Myocyte (in vitro differentiated cells): ENCODE measurements around the gene ENTREP1. TPM values are rescaled to one million over a fixed set of nuclear protein-coding genes. Genes with fewer than 3 reads are reported as not detected.

Source experiments
- DNase-seq: peaks from one replicate; pipeline ENCODE4 v3.0.0-alpha.2; 2012; ENCODE audit warnings: low read depth
- total RNA-seq: library from RNA; depleted of rRNA; stranded (reverse); fragments of >200 nt; gene quantifications from 2 replicates; pipeline ENCODE4 v1.2.3, GENCODE V29; 2014

ENTREP1 gene
- total RNA-seq, 1 donor from 2014 or later = 3.7 TPM

DNA sequence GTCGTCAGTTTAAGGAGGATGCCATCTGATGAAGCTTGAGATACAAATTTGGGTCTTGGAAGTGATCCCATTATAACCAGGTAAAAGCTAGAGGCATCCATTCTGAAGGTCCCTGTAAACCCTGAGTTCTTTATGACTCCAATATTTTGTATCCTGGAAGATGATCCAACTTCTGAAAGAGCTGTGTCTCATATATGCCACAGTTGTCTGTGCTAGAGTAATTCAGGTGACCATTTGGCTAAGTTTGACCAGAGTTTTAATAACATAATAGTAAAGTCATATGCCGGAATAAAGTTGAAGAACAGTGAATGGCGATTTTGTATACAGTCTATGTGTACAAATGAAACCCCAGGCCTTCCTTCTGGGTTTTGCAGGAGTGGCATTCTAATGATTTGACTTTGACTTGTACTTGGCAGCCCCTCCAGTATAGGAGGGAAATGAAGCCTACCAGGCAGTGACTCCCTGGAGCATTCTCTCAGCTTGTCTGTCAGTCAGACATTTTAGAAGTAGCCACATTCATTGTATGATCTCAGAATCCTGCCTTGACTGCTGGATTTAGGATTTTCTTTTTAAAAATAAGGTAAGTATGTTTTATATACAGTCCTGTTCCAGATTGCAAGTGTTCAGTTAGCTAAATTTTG is 39.6 kb downstream of the ENTREP1 start:
- no peak for DNase-seq

DNA sequence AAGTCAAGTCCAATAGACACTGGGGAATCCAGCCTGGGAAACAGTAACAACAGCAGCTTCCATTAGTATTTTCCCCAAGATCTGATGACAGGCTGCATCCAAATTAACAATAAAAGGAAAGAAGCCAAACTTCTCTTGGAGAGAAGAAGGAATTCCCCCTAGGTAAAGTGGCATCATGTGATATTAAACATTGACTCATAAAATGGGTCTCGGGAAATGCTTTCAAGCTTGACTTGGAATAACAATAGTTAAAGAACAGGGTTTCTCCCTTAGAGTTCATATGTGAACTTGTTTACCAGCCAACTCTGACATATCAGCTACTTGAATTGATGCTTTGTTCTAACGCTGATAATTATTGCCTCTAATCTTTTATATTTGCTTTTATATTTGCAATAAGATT is 45.4 kb downstream of the ENTREP1 start:
- DNase-seq = no peak

DNA sequence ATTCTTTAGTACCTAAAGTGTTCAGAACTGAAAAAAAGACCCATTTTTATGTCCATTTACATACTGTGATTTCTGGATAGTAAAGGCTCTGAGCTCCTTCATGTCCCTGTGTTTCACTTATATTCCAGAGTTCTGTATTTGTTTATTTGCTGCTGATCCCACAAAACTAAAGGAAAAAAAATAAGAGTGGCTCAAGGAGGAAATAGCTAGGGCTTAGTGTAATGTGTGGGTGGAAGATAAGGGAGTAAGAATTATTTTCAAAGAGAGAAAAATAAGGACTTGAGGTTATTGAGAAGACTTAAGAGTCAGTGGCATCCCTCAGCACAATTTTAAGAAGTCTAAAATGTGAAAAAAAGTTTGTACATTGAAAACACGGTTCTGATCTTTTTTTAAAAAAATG is 46.0 kb downstream of the ENTREP1 start:
- DNase-seq = no peak

DNA sequence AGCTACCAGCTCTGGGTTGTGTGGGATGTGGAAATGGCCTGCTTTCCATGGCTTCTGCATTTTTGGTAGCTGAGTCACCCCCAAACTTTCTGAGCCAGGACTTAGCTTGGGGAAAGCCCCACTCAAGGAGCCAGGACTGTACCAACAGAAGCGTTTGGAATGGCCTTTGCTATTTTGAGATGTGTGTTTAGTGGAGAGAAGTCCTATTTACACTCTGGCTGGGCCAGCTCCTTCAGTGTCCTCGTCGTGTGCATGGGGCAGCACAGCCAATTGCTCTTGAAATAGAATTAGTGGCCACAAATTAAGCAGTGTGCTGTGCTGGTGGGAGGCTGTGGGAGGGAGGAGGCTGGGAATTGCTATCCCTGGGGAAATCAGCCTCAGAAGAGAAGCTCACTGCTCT is 51.6 kb downstream of the ENTREP1 start:
- DNase-seq = peak; percentile 98

DNA sequence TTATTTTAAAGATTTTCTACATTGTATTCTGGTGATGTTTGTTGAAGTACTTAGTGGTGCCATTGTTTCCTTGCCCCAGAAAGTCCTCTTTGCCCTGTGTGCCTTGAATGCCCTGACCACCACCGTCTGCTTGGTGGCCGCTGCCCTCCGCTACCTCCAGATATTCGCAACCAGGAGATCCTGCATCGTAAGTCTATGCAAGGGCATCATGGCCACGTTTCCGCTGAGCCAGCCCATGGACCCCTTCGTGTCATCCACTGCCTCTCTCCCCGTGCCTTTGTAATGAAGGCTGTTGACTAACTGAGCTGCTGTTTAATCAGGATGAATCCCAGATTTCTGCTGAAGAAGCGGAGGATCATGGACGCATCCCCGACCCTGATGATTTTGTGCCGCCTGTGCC is 52.3 kb downstream of the ENTREP1 start:
- DNase-seq = no peak

DNA sequence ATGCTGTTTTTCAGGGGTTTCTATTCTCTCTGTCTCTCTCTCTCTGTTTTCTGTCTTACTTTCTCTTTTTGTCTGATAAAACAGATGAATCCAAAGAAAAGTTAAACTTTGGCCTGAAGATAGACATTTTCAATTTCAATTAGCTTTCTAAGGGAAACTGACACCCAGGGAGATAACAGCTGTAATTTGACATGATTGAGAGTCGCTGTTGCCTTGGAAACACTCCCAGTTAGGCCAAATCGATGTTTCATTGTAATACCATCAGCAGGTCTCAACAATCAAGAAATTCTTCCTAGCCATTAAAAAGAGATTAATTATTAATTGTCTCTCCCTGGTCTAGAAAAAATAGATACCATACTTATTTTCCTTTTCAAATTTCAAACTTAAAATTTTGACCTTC is 53.0 kb downstream of the ENTREP1 start:
- no peak for DNase-seq

DNA sequence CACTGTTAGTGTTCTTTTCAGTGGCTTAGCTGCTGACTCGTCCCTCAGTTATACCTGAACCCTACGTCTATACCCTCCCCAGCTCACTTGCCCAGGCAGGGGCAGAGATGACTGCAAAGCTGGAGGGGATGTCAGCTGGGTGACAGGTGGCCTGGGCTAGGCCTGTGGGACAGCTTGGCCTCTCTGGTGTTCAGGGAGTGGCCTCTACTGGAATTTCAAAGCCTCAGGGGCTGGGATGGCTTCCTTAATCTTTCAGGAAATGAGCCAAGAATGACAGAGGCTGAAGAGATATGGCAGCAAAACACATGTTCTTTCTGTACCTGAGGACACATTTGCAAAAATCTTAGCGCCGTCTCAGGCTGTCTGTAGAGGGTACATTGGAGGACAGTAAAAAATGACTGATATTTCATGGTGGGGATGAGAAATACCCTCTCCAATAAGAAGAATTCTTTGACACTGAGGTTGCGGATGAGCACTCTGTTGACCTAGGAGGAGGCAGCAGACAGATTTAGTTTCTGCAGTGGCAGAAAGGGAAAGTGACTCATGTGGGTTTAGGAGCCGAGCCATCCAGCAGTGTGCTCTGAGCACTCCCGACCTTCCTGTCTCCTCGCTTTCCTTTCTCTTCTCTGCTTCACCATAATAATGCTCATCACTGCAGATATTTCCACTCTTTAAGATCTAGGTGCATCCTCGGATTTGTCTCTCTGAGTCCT is 54.4 kb downstream of the ENTREP1 start:
- DNase-seq = peak; percentile 96

DNA sequence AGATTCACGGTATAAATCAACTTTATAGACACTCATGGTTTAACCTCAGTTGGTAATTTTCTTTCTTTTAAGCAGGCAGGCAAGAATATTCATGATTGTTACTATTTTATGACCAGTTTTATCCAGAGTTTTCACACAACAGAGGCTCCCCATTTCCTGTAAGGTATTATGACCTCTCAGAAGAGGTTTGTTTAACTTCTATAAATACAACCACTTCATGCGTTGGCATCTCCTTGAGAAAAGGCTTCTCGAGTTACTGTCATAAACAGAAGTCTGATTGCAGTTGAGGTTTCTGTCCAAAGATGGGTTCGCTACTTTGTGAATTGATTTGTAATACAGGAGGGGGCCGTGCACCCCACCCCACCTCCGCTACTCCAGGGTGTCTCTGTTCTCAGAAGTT is 55.3 kb downstream of the ENTREP1 start:
- peak; percentile 78 for DNase-seq

DNA sequence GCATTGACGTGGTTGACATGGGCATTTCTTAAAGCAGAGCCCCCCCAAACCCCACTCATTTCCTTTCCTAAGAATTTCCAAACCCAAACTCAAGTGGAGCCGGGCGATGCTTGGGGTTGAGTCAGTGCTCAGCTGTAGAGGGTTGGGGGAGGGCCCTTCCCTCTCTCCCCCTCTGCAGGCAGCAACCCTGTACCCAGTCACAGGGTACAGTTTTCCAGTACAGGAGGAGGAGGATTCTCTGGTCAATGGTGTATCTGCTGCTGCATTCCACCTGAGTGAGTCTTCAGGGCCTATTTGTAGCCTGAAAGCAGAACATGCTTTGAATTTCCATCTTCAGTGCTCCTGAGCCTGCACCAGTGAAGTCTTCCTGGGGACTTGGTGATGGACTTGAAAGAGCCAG is 55.8 kb downstream of the ENTREP1 start:
- DNase-seq = peak; percentile 93

DNA sequence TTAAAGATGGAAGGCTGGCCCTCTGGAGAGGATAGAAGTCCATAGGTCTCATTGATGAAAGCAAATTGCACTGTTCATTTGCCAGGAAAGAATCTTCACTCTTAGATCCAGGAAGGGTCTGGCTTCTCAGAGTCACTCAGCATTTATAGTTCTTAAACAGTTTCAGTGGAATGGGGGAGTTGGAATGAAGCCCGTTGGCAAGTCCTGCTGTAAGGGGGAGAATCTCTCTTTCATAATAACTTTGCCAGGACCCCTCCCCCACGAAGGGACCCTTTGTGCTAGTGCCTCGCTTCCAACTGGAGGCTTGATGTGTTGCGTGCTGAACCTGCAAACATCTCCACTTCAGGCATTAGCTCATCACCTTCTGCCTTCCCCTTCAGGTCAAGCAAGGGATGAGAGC is 57.1 kb downstream of the ENTREP1 start:
- DNase-seq = no peak

DNA sequence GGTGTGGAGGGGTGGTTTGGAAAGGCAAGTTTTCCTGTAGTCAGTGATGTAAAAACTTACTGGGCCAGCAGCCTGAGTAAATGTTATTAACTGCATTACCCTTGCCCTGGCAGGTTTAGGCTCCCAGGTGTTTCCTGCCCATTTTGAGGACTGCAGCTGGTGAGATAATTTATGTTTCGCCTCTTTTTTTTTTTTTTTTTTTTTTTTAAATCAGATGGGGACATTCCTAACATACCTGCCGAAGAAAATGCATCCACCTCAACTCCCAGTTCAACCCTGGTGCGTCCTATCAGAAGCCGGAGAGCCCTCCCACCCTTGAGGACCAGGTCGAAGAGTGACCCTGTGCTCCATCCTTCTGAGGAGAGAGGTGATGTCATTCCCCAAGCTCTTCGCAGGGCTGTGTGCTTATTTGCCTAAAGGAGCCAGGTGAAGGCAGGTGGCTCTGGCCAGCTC is 60.6 kb downstream of the ENTREP1 start:
- DNase-seq = no peak

DNA sequence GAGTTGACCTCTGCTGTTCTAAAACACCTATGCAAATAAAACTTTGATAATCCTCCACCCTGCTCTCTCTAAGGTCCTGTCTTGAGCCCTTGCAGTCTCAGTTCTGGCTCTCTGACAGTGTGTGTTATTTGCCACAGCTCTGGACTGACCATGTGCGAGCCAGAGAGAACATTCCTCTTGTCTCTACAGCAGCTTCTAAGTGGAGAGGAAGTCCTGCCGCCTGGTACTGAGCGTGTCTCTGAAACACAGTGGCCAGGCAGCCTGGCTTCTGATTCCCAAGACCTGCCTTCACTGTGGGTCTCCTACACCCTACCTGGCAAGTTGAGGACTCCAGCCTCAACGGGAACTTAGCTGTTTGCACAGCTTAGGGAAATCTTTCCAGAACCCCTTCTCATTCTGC is 61.6 kb downstream of the ENTREP1 start:
- DNase-seq = no peak

DNA sequence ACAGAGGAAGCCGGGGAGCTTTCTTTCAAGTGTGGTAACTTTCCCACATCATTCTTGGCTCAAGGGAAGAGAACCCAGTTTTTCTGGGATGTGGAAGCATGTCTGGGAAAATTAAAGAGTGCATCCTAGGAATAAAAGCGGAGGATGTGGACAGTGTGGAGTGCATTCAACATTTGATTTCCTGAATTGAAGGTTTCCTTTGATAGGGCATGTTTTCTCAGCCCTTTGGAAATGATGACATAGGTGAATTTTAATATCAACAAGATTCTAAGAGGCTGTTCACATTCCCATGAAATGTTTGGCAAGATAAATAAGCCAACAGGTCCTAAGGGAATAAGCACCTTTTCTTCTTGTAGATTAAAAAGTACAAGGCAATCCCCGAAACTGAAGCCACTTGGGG is 63.6 kb downstream of the ENTREP1 start:
- no peak for DNase-seq

DNA sequence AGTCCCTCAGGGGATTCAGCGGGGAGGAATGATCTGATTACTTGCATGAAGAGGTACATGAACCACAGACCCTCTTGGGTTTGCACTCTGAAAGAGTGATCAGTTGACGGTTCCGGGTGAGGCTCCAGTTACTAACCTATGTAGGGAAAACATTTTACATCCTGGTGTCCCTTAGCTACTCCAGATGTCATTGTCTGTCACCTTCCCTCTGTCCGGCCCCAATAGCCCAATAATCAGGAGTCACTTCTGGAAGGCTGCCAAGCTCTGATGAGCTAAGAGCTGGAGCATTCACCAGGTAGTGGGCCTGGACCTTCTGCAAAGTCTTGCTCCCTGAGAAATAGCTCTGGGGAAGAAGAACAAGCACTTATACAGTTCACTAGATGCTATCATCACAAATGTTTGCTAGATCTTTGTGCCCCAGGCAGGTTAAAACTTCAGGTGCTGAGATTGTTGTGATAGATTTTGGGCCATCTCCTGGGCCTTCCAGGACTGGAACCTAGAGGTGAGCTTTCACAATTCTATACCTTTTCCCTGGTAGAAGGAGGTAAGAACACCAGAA is 64.5 kb downstream of the ENTREP1 start:
- DNase-seq = no peak

DNA sequence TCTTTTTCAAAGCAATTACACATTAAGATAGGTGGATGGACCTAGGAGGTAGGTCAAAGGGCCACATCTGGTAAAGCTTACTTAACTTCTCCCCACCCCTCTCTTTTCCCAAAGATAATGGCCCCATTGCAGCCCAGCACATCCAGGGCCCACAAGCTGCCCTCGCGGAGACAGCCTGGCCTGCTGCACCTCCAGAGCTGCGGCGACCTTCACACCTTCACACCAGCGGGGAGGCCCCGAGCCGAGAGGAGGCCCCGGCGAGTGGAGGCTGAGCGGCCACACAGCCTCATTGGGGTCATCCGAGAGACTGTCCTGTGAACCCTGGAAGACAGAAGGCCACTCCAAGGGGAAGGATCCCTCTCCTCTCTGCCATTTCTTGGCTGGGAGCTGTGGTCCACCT is 66.5 kb downstream of the ENTREP1 start:
- DNase-seq = no peak

DNA sequence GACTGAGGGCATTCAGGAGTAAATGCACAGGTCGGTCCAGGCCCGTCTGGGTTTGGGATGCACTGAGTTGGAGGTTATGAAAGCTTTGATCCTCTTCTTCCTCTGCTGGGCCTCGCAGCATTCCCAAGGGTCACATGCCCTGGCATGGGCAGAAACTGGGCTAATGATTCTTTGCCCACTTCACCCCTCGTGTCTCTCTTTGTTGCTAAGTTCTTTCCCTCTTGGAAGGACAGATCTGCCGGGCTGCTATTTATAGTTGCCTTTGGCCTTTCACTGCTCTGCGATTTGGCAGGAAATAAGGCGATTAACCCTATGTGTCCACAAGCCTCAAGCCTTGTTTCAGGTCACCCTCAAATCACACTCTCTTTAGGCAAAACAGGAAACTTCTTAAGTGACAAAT is 66.9 kb downstream of the ENTREP1 start:
- peak; percentile 36 for DNase-seq

DNA sequence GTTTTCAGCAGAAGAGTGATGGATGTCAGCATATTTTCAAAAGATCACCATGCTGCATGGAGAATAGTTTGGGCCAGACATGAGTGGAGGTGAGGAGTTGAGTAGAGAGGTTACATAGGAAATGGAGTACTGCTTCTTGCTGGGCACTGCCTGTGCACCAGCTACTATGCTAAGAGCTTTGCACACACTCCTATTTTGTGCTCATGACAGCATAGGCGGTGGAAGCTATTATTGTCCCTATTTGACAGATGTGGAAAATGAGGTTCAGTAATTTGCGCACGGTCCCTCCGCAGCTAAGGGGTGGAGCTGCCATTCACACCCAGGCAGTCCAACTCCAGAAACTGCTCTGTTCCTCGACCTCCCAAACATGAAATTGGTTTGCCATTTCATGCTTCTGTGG is 67.8 kb downstream of the ENTREP1 start:
- peak; percentile 50 for DNase-seq

DNA sequence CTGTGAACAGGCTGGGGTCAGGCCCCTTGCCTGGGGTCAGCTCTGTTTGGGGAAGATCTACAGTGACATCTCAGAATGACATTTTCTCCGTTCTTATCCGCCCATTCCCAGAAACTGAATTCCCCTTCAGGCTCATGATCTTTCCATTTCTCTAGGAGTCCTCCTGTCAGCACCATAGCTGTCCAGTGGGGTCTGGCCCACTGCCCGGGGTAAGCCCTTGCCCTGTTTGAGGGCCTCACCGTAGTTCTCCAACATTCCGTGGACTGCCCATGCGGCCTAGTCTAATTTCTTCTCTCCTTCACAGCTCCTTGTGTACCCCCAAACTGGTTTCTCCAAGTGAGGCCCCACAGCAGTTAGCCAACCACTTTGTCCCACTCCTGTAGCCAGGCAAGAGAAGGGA is 68.4 kb downstream of the ENTREP1 start:
- no peak for DNase-seq

DNA sequence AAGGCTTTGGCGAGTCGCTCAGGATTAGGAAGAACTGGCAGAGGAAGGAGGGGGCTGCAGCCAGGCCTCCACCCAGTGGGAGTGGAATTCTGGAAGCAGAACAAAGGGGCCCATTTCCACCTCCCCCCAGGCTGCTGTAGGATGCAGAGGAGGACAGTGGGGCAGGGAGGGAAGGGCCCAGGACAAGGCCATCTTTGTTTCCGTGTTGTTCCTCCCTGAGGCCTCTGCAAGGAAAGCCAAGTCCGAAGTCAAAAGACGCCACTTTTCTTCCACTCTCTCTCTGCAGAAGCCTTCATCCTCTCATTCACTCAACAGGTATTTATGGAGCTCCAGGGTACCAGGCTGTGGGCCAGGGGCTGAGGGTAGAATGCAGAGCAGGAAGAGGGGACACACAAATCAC is 70.7 kb downstream of the ENTREP1 start:
- no peak for DNase-seq

DNA sequence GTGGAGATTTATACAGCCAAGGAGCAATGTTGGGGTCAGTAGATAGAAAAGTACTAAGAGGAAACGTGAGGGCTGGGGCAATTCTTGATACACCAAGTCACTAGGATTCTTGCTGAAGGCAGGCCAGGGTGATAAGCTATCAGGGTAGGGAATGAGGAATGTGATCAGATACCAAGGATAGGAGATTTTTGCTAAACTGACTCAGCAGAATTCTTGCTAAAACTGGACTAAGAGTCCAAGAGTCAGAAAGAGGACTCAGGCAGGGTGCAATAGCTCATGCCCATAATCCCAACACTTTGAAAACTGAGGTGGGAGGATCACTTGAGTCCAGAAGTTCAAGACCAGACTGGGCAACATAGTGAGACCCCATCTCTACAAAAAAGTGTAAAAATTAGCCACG is 71.7 kb downstream of the ENTREP1 start:
- DNase-seq = no peak

DNA sequence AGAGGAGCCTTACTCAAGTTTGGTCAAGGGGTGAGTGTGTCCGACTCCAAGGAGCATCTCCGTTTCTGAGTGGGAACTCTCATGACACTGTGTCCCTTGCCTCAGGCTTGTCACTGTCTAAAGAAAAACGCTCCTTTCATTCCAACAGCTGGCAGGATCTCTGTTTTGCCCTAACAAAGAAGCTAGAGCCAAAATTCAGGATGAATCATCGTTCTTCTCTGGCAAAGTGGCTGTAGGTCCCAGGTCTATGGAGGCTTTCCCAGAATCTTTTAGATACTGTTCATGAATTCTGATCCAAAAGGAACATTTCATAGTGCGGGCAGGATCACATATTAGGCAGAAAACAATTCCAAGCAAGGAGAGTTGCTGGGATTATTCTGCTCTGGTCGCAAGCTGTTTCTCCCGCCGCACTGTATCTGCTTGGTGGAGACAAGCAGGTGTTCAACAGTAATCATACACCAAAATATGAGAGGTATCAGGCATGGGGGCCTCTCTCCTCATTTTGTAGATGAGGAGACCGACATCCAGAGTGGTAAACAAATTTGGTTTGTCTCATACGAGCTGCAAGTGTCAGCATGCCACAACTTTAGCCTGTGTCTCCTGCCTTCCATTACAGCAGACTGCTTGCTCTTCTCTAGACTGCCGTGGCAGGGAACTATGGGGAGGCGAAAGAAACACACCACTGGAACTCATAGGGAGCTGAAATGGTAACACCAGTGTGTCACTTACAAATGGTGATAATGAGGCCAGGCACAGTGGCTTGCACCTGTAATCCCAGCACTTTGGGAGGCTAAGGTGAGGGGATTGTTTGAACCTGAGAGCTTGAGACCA is 72.6 kb downstream of the ENTREP1 start:
- DNase-seq = peak; percentile 75

DNA sequence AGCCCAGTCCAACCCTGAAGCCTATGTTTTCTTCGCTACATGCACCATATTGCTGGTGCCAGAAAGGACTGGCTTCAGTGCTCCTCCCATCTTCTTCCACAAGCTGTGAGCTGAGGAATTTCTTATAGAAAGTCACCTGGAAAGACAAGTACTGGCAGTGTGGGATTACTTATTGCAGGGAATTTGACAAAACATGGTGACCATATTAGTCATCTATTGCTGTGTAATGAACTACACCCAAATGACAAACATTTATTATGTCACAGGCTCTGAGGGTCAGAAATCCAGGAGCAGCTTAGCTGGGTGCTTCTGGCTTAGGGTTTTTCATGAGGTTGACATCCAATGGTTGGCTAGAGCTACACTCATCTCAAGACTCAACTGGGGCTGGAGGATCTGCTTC is 75.5 kb downstream of the ENTREP1 start:
- no peak for DNase-seq
